Left ventricle myocardium inferior (tissue), 1 donor: ENCODE measurements around the gene CPNE6. TPM values are rescaled to one million over a fixed set of nuclear protein-coding genes. Genes with fewer than 3 reads are reported as not detected.

Experiments
- DNase-seq: peaks from one replicate; pipeline ENCODE4 v3.0.0-alpha.2; 2020
- H3K27ac ChIP-seq: fragments of 200-600 bp; replicated peaks from 2 replicates; pipeline ENCODE4 v1.8.0; 2021
- H3K27me3 ChIP-seq: fragments of 200-600 bp; 2 replicates; pipeline ENCODE4 v1.8.0; 2021; ENCODE audit warnings: low read depth
- H3K36me3 ChIP-seq: fragments of 200-600 bp; 2 replicates; pipeline ENCODE4 v1.8.0; 2021
- H3K4me1 ChIP-seq: fragments of 200-600 bp; 2 replicates; pipeline ENCODE4 v1.8.0; 2021
- H3K4me3 ChIP-seq: fragments of 200-600 bp; 2 replicates; pipeline ENCODE4 v1.8.0; 2021; ENCODE audit warnings: mild to moderate bottlenecking, moderate library complexity
- H3K9me3 ChIP-seq: fragments of 200-600 bp; replicated peaks from 2 replicates; pipeline ENCODE4 v1.8.0; 2021
- intact Hi-C: fragments of 100-400 bp; cut with micrococcal nuclease; formaldehyde crosslinking; loops from one replicate; pipeline ENCODE4 v1.11.0; 2022
- total RNA-seq: library from RNA; stranded (reverse); fragmentation: NEBNext Ultra II Directional; extraction: Animal tissue kit (Norgen Biotek cat#: 25700); gene quantifications from one replicate; pipeline ENCODE4 v1.2.1, GENCODE V29; 2021
- TF ChIP-seq, protein P1 (sequence below): fragments of 200-600 bp; IDR thresholded peaks from 2 replicates; pipeline ENCODE4 v1.8.0; 2021; ENCODE audit warnings: antibody characterized with exemption, mild to moderate bottlenecking, borderline replicate concordance
- donor health status: DM: no; HTN: yes; CAD: no; lungs with severe emphysema.

The CPNE6 gene
- total RNA-seq, 1 donor from 2014 or later: not detected

DNA sequence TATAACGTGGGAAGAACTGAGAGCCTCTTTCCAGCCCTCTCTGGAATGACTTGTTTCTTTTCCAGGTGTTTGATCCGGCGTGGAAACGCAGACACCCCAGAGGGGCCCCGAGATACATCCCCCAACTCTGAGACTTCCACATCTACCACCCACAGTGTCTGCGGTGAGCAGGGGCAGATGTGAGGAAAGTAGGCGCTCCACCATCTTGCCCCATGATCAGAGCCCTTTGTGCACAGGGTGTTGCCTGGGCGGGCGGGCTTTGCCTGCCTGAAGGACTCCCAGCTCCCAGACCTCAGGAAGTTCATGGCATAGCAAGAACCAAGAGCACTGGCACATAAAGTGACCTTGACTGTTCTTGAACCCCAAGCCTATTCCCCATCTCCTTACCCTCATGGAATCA, 16.7 kb upstream of the CPNE6 start:
- H3K36me3 ChIP-seq: no peaks in the 10 kb centered on the region
- no peaks in the 10 kb centered on the region for H3K9me3 ChIP-seq
- intact Hi-C loops: no loop called here
- no peak for DNase-seq
- TF ChIP-seq, protein P1, sequence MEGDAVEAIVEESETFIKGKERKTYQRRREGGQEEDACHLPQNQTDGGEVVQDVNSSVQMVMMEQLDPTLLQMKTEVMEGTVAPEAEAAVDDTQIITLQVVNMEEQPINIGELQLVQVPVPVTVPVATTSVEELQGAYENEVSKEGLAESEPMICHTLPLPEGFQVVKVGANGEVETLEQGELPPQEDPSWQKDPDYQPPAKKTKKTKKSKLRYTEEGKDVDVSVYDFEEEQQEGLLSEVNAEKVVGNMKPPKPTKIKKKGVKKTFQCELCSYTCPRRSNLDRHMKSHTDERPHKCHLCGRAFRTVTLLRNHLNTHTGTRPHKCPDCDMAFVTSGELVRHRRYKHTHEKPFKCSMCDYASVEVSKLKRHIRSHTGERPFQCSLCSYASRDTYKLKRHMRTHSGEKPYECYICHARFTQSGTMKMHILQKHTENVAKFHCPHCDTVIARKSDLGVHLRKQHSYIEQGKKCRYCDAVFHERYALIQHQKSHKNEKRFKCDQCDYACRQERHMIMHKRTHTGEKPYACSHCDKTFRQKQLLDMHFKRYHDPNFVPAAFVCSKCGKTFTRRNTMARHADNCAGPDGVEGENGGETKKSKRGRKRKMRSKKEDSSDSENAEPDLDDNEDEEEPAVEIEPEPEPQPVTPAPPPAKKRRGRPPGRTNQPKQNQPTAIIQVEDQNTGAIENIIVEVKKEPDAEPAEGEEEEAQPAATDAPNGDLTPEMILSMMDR: no peak
- no peak overlapping the region for H3K4me3 ChIP-seq
- H3K27ac ChIP-seq: no peak overlapping the region
- H3K27me3 ChIP-seq: peaks cover 21% of the 10 kb centered on the region
- peaks cover 18% of the 10 kb centered on the region for H3K4me1 ChIP-seq

DNA sequence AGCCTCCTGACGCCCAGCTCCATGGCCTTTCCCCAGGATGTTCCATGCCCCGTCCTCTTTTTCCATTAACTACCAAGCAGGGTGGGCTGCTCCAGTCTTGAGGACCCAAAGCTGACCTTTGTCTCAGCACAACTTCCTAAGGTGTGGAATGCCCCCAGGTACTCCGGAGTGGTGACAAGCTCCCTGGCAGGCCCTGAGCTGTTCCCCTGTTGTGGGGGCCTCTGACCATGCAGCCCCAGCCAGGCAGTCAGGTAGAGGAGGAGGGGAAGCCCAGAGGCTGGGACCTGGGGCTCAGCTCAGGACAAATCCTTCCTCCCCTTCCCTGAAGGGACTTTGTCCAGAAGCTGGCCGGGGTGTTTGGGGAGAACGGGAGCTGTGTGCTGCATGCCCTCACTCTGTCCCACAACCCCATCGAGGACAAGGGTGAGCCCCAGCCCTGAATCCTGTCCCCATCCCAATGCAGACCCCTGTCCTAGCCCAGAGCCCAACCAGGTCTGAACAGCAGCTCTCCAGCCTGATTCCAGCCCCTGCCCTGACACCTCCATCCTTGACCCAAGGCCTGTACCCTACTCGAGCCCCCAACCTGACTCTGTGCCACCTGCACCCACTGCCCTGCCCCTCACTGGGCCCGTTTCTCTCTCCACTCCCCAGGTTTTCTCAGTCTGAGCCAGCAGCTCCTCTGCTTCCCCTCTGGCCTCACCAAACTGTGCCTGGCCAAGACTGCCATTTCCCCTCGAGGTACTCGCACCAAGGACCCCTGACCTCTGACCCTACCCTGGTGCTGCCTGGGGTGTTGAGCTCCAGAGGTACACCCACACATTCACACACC, 15.2 kb upstream of the CPNE6 start:
- TF ChIP-seq, protein P1: no peak
- Histone ChIP-seq H3K27me3 (peaks cover 21% of the 10 kb centered on the region), H3K9me3 (no peaks in the 10 kb centered on the region), H3K4me1 (peaks cover 17% of the 10 kb centered on the region), H3K27ac (no peak overlapping the region), H3K4me3 (no peak overlapping the region), H3K36me3 (no peaks in the 10 kb centered on the region)
- DNase-seq: no peak
- intact Hi-C loops: no loop called here

DNA sequence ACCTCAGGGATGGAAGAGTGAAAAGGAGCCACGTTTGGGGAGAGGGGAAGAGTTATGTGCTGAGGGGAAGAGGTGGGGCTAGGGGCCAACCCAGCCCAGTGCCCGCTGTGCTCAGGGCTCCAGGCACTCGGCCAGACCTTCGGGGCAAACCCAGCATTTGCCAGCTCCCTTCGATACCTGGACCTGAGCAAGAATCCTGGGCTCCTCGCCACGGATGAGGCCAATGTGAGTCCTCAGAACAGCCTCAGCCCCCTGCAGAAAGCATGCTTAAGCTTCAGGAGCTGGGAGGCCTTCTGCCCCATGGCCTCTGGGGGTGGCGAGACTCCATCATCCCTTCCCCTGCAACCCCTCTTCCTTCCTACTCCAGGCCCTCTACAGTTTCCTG, 14.6 kb upstream of the CPNE6 start:
- Histone ChIP-seq H3K4me3 (no peak overlapping the region), H3K4me1 (peaks cover 11% of the 10 kb centered on the region), H3K36me3 (no peaks in the 10 kb centered on the region), H3K27ac (no peak overlapping the region), H3K27me3 (peaks cover 21% of the 10 kb centered on the region), H3K9me3 (no peaks in the 10 kb centered on the region)
- TF ChIP-seq, protein P1: no peak
- intact Hi-C loops: no loop called here
- DNase-seq: no peak

DNA sequence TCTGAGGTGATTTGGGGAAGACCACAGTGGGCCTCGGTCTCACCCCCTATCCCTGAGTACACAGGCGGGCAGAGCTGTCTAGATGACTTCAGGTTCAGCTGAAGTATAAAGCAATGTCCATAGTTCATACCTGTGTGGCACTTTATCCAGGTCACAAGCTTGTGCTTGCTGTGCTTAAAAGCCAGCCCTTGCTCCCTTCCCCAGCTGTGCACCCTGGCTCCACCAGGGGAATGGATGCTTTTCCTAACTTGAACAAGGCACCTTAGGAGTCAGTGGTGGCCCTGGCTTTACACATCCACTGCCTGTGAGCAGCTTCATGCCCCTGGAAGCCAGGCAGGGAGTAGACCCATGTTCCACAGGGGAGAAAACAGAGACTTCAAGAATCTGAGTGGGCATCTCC, 14.1 kb upstream of the CPNE6 start:
- H3K27ac ChIP-seq: no peak overlapping the region
- DNase-seq: no peak
- H3K27me3 ChIP-seq: peaks cover 21% of the 10 kb centered on the region
- H3K4me3 ChIP-seq: no peak overlapping the region
- TF ChIP-seq, protein P1: no peak
- H3K36me3 ChIP-seq: no peaks in the 10 kb centered on the region
- no peaks in the 10 kb centered on the region for H3K9me3 ChIP-seq
- H3K4me1 ChIP-seq: peaks cover 6% of the 10 kb centered on the region
- intact Hi-C loops: no loop called here

DNA sequence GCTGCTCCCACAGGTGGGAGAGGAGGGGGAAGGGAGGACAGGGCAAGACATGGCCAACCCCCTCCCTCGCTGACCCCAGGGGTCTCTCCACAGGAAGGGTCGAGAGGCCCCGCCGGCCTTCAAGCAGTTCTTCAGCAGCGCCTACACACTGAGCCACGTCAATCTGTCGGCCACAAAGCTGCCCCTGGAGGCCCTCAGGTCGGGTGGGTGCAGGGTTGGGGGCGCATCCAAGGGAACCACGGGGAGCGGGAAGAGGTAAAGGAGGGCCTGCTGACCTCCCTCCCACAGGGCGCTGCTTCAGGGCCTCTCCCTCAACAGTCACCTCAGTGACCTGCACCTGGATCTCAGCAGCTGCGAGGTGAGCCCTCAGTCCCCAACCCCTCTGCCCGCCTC, 13.5 kb upstream of the CPNE6 start:
- peaks cover 21% of the 10 kb centered on the region for H3K27me3 ChIP-seq

More for the DNA sequence above, 13.5 kb upstream of the CPNE6 start:
- H3K36me3 ChIP-seq: no peaks in the 10 kb centered on the region
- no peaks in the 10 kb centered on the region for H3K9me3 ChIP-seq
- no peak overlapping the region for H3K4me3 ChIP-seq
- TF ChIP-seq, protein P1: no peak
- H3K27ac ChIP-seq: no peak overlapping the region
- no peak for DNase-seq
- H3K4me1 ChIP-seq: peaks cover under 1% of the 10 kb centered on the region
- intact Hi-C loops: no loop called here
